ENCODE data around the gene GSC2. TPM values are rescaled to one million over a fixed set of nuclear protein-coding genes. Genes with fewer than 3 reads are reported as not detected.
A peak's percentile ranks its signal among the peaks of the same experiment; 100 is the strongest.

GSC2 gene
- total and polyA plus RNA-seq, 2 of the 4 experiments (the other 2 are of a cell fraction): not detected

DNA sequence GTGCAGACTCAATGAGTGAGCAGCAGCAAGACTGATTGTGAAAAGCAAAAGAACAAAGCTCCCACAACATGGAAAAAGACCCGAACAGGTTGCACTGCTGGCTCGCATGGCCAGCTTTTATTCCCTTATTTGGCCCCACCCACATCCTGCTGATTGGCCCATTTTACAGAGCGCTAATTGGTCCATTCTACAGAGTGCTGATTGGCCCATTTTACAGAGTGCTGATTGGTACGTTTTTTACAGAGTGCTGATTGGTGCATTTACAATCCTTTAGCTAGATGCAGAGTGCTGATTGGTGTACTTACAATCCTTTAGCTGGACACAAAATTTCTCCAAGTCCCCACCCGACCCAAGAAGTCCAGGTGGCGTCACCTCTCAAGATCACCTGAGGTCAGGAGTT lies 43.8 kb upstream of the GSC2 start:
- dilution Hi-C loops (cut with HindIII; ENCODE audit: low sequenced_read_pairs, unreplicated experiment) (no loop called here), in situ Hi-C loops (cut with MboI; ENCODE audit: low sequenced_read_pairs) (no loop called here), intact Hi-C loops (cut with micrococcal nuclease) (no loop called here)
- no peaks in the 10 kb centered on the region for H4K20me1 ChIP-seq (ENCODE audit: insufficient read depth, low read length)
- H3K4me1 ChIP-seq (ENCODE audit: control insufficient read depth, insufficient read depth, low read length): no peaks in the 10 kb centered on the region
- H3K56ac ChIP-seq (ENCODE audit: extremely low read depth, insufficient read depth, low read length): no peak overlapping the region
- no peak for TF ChIP-seq MAZ (IDR thresholded peaks at IDR 0.05; ENCODE audit: borderline replicate concordance, low read depth, low read length)
- 0 out of 2 replicates have a peak, but pooled peaks have one; percentile 6 for TF ChIP-seq MAFK (IDR thresholded peaks at IDR 0.05; ENCODE audit: low read depth, low read length)
- peaks cover 9% of the 10 kb centered on the region; the same call in 1 of the 2 replicates for H3K36me3 ChIP-seq (ENCODE audit: control insufficient read depth, insufficient read depth, low read length)
- no TSS peak for BruUV-seq (replicated peaks)
- peaks cover 11% of the 10 kb centered on the region for H3K9me1 ChIP-seq (ENCODE audit: insufficient read depth, low read length)
- no peak overlapping the region for H3K9ac ChIP-seq (ENCODE audit: low read depth, low read length)
- H3K14ac ChIP-seq (replicated peaks; ENCODE audit: low read depth, low read length): no peak overlapping the region
- H2AK5ac ChIP-seq (ENCODE audit: low read depth, low read length): no peak overlapping the region
- H4K5ac ChIP-seq (ENCODE audit: low read depth, low read length): no peak overlapping the region
- no peak overlapping the region for H2AFZ ChIP-seq (replicated peaks; ENCODE audit: low read length, poor library complexity)
- POLR2A ChIA-PET (ENCODE audit: unreplicated experiment): no interaction called here
- no peak overlapping the region for H3K23ac ChIP-seq (ENCODE audit: low read depth, low read length)
- H3K4me3 ChIP-seq (ENCODE audit: insufficient read depth, low read depth, low read length): no peak overlapping the region
- no peak overlapping the region for H2BK120ac ChIP-seq (ENCODE audit: low read depth, low read length)
- CTCF ChIA-PET: no interaction called here
- H2BK5ac ChIP-seq (ENCODE audit: low read depth, low read length, poor library complexity, severe bottlenecking): no peak overlapping the region
- H3K27ac ChIP-seq (ENCODE audit: insufficient read depth, low read length): no peak overlapping the region
- H3K79me1 ChIP-seq (ENCODE audit: low read depth in 1 of 2, low read length in 2 of 2): no peaks in the 10 kb centered on the region
- H2BK15ac ChIP-seq (ENCODE audit: low read depth, low read length): no peak overlapping the region
- no peak overlapping the region for H3K4ac ChIP-seq (ENCODE audit: low read depth, low read length)
- WGBS, 2 experiments (ENCODE audit: extremely low coverage in 2 of 2, insufficient read length in 1 of 2): 90% methylated on average over 2 of the region's 6 CpGs; no CpG with 5 or more reads in 1 of the 2 experiments
- no peaks in the 10 kb centered on the region for H3K27me3 ChIP-seq (ENCODE audit: control insufficient read depth, insufficient read depth, low read length)
- H4K8ac ChIP-seq (ENCODE audit: low read depth in 2 of 2, low read length in 2 of 2): no peak overlapping the region
- H2BK20ac ChIP-seq (ENCODE audit: low read depth, low read length): no peak overlapping the region
- ATAC-seq (ENCODE audit: low read depth): no peak
- no peak overlapping the region for H4K91ac ChIP-seq (ENCODE audit: insufficient read depth, low read depth, low read length)
- H3K18ac ChIP-seq (ENCODE audit: low read depth, low read length): no peak overlapping the region
- DNase-seq: no peak
- no peak overlapping the region for H3K4me2 ChIP-seq (ENCODE audit: low read depth, low read length)
- H3K9me3 ChIP-seq (ENCODE audit: control insufficient read depth, insufficient read depth, low read length): no peaks in the 10 kb centered on the region
- no peak overlapping the region for H2AK9ac ChIP-seq (replicated peaks; ENCODE audit: low read depth, low read length, poor library complexity)

Data from IMR-90 (cell line).